Thyroid gland (tissue), 4 donors: ENCODE results near the gene TMEM145. TPM values are rescaled to one million over a fixed set of nuclear protein-coding genes. Genes with fewer than 3 reads are reported as not detected.
A peak's percentile ranks its signal among the peaks of the same experiment; 100 is the strongest.

Experiments used
- DNase-seq, 2 donors: peaks; one replicate each; pipeline ENCODE4 v3.0.0-alpha.2; 2019
- H3K27ac ChIP-seq, 3 donors: fragments of 200-600 bp; sonication (generic); 1 replicate in 2 of 3; 2 replicates in 1 of 3; pipeline ENCODE4 v1.5.1; 2016 to 2019; ENCODE audit warnings: mild to moderate bottlenecking in 1 of 3, moderate library complexity in 1 of 3
- H3K27me3 ChIP-seq: fragments of 200-600 bp; sonication (generic); one replicate; pipeline ENCODE4 v1.5.1; 2019
- H3K36me3 ChIP-seq, 2 donors: fragments of 200-600 bp; sonication (generic); one replicate each; pipeline ENCODE4 v1.5.1; 2016 to 2019
- H3K4me1 ChIP-seq, 2 donors: fragments of 200-600 bp; sonication (generic); one replicate each; pipeline ENCODE4 v1.5.1; 2017 to 2019
- H3K4me3 ChIP-seq, 3 donors: fragments of 200-600 bp; sonication (generic); replicated peaks in 1 of 3; 1 replicate in 2 of 3; 2 replicates in 1 of 3; pipeline ENCODE4 v1.5.1; 2016; ENCODE audit warnings: mild to moderate bottlenecking in 1 of 3
- H3K9me3 ChIP-seq: fragments of 200-600 bp; sonication (generic); one replicate; pipeline ENCODE4 v1.5.1; 2017
- POLR2A ChIP-seq, 2 donors: fragments of 450-650 bp; IDR thresholded peaks; one replicate each; pipeline ENCODE4 v1.6.1; 2017; ENCODE audit warnings: antibody characterized with exemption in 2 of 2, mild to moderate bottlenecking in 2 of 2, moderate library complexity in 1 of 2
- WGBS, 2 donors: methylation state at CpG; one replicate each; pipeline ENCODE4 v1.1.5; 2017; 5-methylcytosine and 5-hydroxymethylcytosine counted together
- intact Hi-C: fragments of 100-400 bp; cut with DNase I; formaldehyde crosslinking; loops from one replicate; pipeline ENCODE4 v1.15.1; 2023
- total RNA-seq, 4 donors: library from RNA; depleted of rRNA; stranded (reverse); fragments of >200 nt; gene quantifications; one replicate each; pipeline ENCODE4 v1.2.3, GENCODE V29; 2016
- TF ChIP-seq, protein P1 (sequence below), 6 experiments: fragments of 200-600 bp in 3 of 6; fragments of 450-650 bp in 3 of 6; sonication (generic) in 3 of 6; IDR thresholded peaks; one replicate each; pipeline ENCODE4 v1.5.1; 2016 to 2019; ENCODE audit warnings: antibody characterized with exemption in 6 of 6, mild to moderate bottlenecking in 2 of 6, inconsistent platforms in 1 of 6, moderate library complexity in 1 of 6

TMEM145 gene
- total RNA-seq, 4 donors from 2014 or later = 2.8 TPM; not detected in 3

DNA sequence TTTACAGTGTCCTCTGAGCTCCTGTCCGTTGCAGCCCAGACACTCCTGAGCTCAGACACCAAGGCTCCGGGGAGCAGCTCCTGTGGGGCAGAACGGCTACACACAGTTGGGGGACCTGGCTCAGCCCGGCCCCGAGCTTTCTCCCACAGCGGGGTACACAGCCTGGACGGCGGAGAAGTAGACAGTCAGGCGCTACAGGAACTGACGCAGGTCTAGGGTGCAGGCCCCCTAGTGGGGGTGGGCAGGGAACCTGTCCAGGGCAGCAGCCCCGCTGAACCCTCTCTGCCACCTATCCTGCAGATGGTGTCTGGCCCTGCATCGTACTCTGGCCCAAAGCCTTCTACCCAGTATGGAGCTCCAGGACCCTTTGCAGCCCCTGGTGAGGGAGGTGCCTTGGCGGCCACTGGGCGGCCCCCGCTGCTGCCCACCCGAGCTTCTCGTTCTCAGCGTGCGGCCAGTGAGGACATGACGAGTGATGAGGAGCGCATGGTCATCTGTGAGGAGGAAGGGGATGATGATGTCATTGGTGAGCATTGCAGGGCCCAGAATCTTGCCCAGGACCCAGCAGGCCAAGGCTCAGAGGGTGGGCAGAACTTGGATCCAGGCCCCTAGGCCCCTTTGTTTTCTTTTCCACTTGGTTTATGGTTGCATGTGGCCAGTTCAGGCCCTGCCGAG, 24.1 kb upstream of the TMEM145 start:
- DNase-seq = no peak
- 93 to 96% methylated on average over 10 to 19 of the region's 22 CpGs for WGBS, 2 donors
- Histone ChIP-seq H3K9me3 (no peaks in the 10 kb centered on the region), H3K27me3 (no peaks in the 10 kb centered on the region), H3K27ac (no peak overlapping the region), H3K4me1 (peaks cover 24 to 25% of the 10 kb centered on the region in 2 donors), H3K4me3 (no peak overlapping the region), H3K36me3 (peaks cover 60 to 65% of the 10 kb centered on the region in 2 donors)
- intact Hi-C loops = no loop called here
- TF ChIP-seq, protein P1, sequence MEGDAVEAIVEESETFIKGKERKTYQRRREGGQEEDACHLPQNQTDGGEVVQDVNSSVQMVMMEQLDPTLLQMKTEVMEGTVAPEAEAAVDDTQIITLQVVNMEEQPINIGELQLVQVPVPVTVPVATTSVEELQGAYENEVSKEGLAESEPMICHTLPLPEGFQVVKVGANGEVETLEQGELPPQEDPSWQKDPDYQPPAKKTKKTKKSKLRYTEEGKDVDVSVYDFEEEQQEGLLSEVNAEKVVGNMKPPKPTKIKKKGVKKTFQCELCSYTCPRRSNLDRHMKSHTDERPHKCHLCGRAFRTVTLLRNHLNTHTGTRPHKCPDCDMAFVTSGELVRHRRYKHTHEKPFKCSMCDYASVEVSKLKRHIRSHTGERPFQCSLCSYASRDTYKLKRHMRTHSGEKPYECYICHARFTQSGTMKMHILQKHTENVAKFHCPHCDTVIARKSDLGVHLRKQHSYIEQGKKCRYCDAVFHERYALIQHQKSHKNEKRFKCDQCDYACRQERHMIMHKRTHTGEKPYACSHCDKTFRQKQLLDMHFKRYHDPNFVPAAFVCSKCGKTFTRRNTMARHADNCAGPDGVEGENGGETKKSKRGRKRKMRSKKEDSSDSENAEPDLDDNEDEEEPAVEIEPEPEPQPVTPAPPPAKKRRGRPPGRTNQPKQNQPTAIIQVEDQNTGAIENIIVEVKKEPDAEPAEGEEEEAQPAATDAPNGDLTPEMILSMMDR (IDR thresholded peaks at IDR 0.05) = no peak

DNA sequence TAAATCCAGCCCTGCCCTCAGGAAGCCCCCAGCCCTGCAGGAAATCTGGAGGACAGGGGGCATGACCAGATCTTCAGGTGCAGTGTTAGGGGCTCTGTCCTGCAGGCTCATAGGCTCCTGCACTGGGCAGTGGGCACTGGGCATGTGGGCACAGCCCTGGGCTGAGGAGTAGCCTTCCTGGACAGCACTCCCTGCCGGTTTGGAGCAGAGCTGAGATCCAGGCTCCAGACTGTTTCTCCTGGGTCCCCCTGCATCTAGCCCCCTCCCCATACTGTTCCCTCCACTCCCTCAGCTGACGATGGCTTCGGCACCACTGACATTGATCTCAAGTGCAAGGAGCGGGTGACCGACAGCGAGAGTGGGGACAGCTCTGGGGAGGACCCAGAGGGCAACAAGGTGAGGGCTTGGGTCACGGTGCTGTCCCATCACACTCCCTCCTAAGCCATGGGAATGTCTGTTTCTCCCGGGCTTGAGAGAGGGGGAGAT, 23.5 kb upstream of the TMEM145 start:
- 85 to 88% methylated on average over 5 to 8 of the region's 8 CpGs for WGBS, 2 donors
- no peaks in the 10 kb centered on the region for H3K9me3 ChIP-seq
- DNase-seq = no peak
- H3K27me3 ChIP-seq = no peaks in the 10 kb centered on the region
- no peak for TF ChIP-seq POLR2A (IDR thresholded peaks at IDR 0.05)
- TF ChIP-seq, protein P1 (IDR thresholded peaks at IDR 0.05) = no peak
- H3K27ac ChIP-seq = no peak overlapping the region
- H3K4me3 ChIP-seq = no peak overlapping the region
- H3K36me3 ChIP-seq = peaks cover 60 to 69% of the 10 kb centered on the region in 2 donors
- intact Hi-C loops = loop anchor here (5.0 kb wide), 1 partner anchor 157 kb away; the partner anchor contains the start of gene POU2F2
- peaks cover 23 to 25% of the 10 kb centered on the region in 2 donors for H3K4me1 ChIP-seq

DNA sequence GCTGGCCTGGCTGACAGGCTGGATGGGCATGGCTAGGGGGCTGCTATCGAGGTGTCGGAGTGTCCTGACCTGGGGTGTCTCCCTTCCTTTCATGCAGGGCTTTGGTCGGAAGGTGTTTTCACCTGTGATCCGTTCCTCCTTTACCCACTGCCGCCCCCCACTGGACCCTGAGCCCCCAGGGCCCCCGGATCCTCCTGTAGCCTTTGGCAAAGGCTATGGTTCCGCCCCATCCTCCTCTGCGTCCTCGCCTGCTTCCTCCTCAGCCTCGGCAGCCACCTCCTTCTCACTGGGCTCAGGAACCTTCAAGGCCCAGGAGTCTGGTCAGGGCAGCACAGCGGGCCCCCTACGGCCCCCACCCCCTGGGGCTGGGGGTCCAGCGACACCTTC, 23.0 kb upstream of the TMEM145 start:
- Histone ChIP-seq H3K36me3 (peaks cover 65 to 69% of the 10 kb centered on the region in 2 donors), H3K9me3 (no peaks in the 10 kb centered on the region), H3K27me3 (no peaks in the 10 kb centered on the region), H3K27ac (no peak overlapping the region), H3K4me1 (peaks cover 18 to 20% of the 10 kb centered on the region in 2 donors), H3K4me3 (no peak overlapping the region)
- intact Hi-C loops = loop anchor here (5.0 kb wide), 1 partner anchor 158 kb away; the partner anchor contains the start of gene POU2F2
- 86 to 91% methylated on average over 10 to 13 of the region's 13 CpGs for WGBS, 2 donors
- no peak for TF ChIP-seq POLR2A (IDR thresholded peaks at IDR 0.05)
- TF ChIP-seq, protein P1 (IDR thresholded peaks at IDR 0.05) = no peak
- DNase-seq = no peak

DNA sequence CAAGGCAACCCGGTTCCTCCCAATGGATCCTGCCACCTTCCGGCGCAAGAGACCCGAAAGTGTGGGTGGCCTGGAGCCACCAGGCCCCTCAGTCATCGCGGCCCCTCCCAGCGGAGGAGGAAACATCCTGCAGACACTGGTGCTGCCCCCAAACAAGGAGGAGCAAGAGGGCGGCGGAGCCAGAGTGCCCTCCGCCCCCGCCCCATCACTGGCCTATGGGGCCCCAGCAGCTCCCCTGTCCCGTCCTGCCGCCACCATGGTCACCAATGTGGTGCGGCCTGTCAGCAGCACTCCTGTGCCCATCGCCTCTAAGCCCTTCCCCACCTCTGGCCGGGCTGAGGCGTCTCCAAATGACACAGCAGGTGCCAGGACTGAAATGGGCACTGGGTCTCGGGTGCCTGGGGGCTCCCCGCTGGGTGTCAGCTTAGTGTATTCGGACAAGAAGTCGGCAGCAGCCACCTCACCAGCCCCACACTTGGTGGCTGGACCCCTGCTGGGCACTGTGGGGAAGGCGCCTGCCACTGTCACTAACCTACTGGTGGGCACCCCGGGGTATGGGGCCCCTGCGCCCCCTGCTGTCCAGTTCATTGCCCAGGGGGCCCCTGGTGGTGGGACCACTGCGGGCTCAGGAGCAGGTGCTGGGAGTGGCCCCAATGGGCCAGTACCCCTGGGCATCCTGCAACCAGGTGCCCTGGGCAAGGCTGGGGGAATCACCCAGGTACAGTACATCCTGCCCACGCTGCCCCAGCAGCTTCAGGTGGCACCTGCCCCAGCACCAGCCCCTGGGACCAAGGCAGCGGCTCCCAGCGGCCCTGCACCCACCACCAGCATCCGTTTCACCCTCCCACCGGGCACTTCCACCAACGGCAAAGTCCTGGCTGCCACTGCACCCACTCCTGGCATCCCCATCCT, 22.3 kb upstream of the TMEM145 start:
- Histone ChIP-seq H3K36me3 (peaks cover 65 to 69% of the 10 kb centered on the region in 2 donors), H3K9me3 (no peaks in the 10 kb centered on the region)

More for the DNA sequence above, 22.3 kb upstream of the TMEM145 start:
- peaks cover 12 to 13% of the 10 kb centered on the region in 2 donors for H3K4me1 ChIP-seq
- WGBS, 2 donors = 86 to 91% methylated on average over 18 to 21 of the region's 31 CpGs
- no peak for DNase-seq
- H3K27me3 ChIP-seq = no peaks in the 10 kb centered on the region
- H3K27ac ChIP-seq = no peak overlapping the region
- no peak overlapping the region for H3K4me3 ChIP-seq
- intact Hi-C loops = loop anchor here (5.0 kb wide), 1 partner anchor 158 kb away; the partner anchor contains the start of gene POU2F2
- TF ChIP-seq POLR2A (IDR thresholded peaks at IDR 0.05) = no peak
- TF ChIP-seq, protein P1 (IDR thresholded peaks at IDR 0.05) = peak in 1 of 6 experiments; percentile 18
